Lung (tissue), 12 donors: ENCODE data around the gene TBC1D22A. TPM values are rescaled to one million over a fixed set of nuclear protein-coding genes. Genes with fewer than 3 reads are reported as not detected.

Experiments used
- ATAC-seq: fragments of 200-7000 bp; cut with Tn5 transposase; one replicate; pipeline ENCODE4 v1.9.1; 2020; ENCODE audit warnings: moderate number of reproducible peaks; ENCODE audit not compliant: insufficient read depth, low FRiP score
- DNase-seq, 3 donors: peaks; one replicate each; pipeline ENCODE4 v3.0.0-alpha.2; 2013 to 2017
- H3K27ac ChIP-seq, 2 donors: one replicate each; pipeline ENCODE4 v1.5.1; 2013; ENCODE audit warnings: mild to moderate bottlenecking in 2 of 2, moderate library complexity in 2 of 2, control low read depth in 1 of 2, inconsistent platforms in 1 of 2, low read depth in 1 of 2, low read length in 1 of 2
- H3K27me3 ChIP-seq, 3 donors: one replicate each; pipeline ENCODE4 v1.5.1; 2013; ENCODE audit warnings: low read length in 2 of 3; ENCODE audit not compliant: control insufficient read depth in 3 of 3, insufficient read depth in 3 of 3
- H3K36me3 ChIP-seq, 4 donors: one replicate each; pipeline ENCODE4 v1.5.1; 2013; ENCODE audit warnings: low read length in 4 of 4, mild to moderate bottlenecking in 1 of 4, moderate library complexity in 1 of 4; ENCODE audit not compliant: control insufficient read depth in 4 of 4, insufficient read depth in 4 of 4
- H3K4me1 ChIP-seq, 5 donors: one replicate each; pipeline ENCODE4 v1.5.1; 2013; ENCODE audit warnings: low read length in 5 of 5, mild to moderate bottlenecking in 2 of 5, moderate library complexity in 1 of 5; ENCODE audit not compliant: control insufficient read depth in 5 of 5, insufficient read depth in 5 of 5
- H3K4me3 ChIP-seq: one replicate; pipeline ENCODE4 v1.5.1; 2013; ENCODE audit warnings: mild to moderate bottlenecking, control low read depth, moderate library complexity
- H3K9ac ChIP-seq, 2 donors: one replicate each; pipeline ENCODE4 v1.5.1; 2013; ENCODE audit warnings: low read length in 2 of 2, control low read depth in 1 of 2; ENCODE audit not compliant: insufficient read depth in 1 of 2
- H3K9me3 ChIP-seq, 4 donors: one replicate each; pipeline ENCODE4 v1.5.1; 2013; ENCODE audit warnings: low read length in 3 of 4, mild to moderate bottlenecking in 1 of 4, moderate library complexity in 1 of 4; ENCODE audit not compliant: control insufficient read depth in 4 of 4, insufficient read depth in 3 of 4
- WGBS, 2 donors: extraction: QIAGEN DNeasy Blood & Tissue Kit; methylation state at CpG; one replicate each; pipeline ENCODE4 v1.1.7; 2013; 5-methylcytosine and 5-hydroxymethylcytosine counted together
- polyA plus RNA-seq, 2 donors: library from polyadenylated mRNA; stranded (reverse); fragments of 200-250 nt; gene quantifications; one replicate each; pipeline ENCODE4 v1.2.1, GENCODE V29; 2013
- total RNA-seq, 2 donors: library from RNA; depleted of rRNA in 1 of 2; stranded (reverse); fragments of >200 nt in 1 of 2; gene quantifications; one replicate each; pipeline ENCODE4 v1.2.1, GENCODE V29; 2014 to 2021
- TF ChIP-seq, protein P1 (sequence below): IDR thresholded peaks from 2 replicates; pipeline ENCODE4 v1.5.1; 2012; ENCODE audit warnings: mild to moderate bottlenecking; ENCODE audit errors: control extremely low read depth, extremely low read depth
- donor health status: control.
- donor health status: control.
- donor health status: Bipolar disorder and iron deficiency.
- donor health status: healthy.
- donor health status: DM: yes; HTN: yes; CAD: no.

Gene TBC1D22A
- total and polyA plus RNA-seq, 4 donors, result 20.2 to 38.4 (median 21.0) TPM

DNA sequence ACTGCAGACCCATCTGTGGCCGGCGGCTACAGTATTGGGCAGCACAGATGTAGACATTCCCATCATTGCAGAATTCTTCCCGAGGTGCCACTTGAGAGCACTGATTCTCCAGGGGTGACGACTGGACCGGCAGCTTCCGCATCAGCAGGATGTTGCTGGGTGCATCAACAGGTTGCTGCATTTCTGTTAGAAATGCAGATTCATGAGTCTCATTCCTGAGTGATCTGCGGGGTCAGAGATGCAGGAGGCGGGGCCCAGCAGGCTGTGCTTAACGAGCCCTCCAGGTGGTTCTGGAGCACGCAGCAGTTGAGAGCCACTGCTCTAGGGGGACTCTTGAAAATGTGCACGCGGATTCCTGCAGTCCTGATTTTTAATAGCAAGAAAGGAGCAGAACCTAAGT lies 321.8 kb downstream of the TBC1D22A start:
- TF ChIP-seq, protein P1, sequence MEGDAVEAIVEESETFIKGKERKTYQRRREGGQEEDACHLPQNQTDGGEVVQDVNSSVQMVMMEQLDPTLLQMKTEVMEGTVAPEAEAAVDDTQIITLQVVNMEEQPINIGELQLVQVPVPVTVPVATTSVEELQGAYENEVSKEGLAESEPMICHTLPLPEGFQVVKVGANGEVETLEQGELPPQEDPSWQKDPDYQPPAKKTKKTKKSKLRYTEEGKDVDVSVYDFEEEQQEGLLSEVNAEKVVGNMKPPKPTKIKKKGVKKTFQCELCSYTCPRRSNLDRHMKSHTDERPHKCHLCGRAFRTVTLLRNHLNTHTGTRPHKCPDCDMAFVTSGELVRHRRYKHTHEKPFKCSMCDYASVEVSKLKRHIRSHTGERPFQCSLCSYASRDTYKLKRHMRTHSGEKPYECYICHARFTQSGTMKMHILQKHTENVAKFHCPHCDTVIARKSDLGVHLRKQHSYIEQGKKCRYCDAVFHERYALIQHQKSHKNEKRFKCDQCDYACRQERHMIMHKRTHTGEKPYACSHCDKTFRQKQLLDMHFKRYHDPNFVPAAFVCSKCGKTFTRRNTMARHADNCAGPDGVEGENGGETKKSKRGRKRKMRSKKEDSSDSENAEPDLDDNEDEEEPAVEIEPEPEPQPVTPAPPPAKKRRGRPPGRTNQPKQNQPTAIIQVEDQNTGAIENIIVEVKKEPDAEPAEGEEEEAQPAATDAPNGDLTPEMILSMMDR, result no peak
- H3K4me3 ChIP-seq, result no peak overlapping the region
- peaks cover 0 to 1% (median 0%) of the 10 kb centered on the region in 5 donors for H3K4me1 ChIP-seq
- 80 to 88% methylated on average over 12 of the region's 12 CpGs for WGBS, 2 donors
- no peak for DNase-seq
- no peak overlapping the region for H3K9ac ChIP-seq
- peaks cover 0 to 4% (median 0%) of the 10 kb centered on the region in 4 donors for H3K9me3 ChIP-seq
- no peak for ATAC-seq
- no peaks in the 10 kb centered on the region for H3K36me3 ChIP-seq
- no peaks in the 10 kb centered on the region for H3K27me3 ChIP-seq
- H3K27ac ChIP-seq, result no peak overlapping the region

DNA sequence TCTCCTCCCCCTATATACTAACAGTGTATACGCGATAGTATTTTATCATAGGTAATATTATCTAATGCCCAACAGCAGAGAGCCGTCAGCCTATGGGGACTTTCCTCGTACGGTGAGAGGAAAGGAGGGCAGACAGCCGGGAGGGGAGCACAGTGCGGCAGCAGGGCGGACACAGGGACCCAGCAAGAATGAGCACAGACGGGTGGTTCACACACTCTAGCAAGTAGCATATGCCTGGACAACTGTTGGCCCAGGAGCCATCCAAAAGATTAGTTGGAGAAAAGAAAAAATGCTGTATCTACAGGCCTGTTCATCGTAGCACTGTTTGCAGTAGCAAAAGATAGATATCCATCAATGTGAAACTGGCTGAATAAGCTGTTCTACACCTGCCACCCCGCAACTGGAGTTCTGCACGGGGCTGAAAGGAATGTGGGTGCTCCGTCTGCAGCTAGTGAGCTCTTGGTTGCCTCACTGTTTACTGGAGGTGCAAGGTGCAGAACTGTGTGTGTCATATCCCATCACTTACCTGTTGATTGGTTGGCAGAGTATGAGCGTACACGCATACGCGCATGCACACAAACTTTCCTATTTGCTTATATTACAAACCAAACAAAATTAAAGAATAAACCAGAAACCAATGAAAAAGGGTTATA lies 324.3 kb downstream of the TBC1D22A start:
- WGBS, 2 donors, result 94 to 95% methylated on average over 17 of the region's 17 CpGs
- TF ChIP-seq, protein P1, result no peak

GRCh38 chr22:47088480-47089158 lies 326.2 kb downstream of the TBC1D22A start:
- Histone ChIP-seq H3K27ac (no peak overlapping the region), H3K36me3 (no peaks in the 10 kb centered on the region), H3K4me3 (no peak overlapping the region), H3K27me3 (no peaks in the 10 kb centered on the region), H3K4me1 (peaks cover 0 to 22% (median 3%) of the 10 kb centered on the region in 5 donors), H3K9me3 (no peaks in the 10 kb centered on the region), H3K9ac (no peak overlapping the region)
- TF ChIP-seq, protein P1, result no peak
- DNase-seq (no peak), ATAC-seq (no peak)
- WGBS, 2 donors, result 83 to 84% methylated on average over 11 of the region's 11 CpGs

More for the DNA sequence above, 324.3 kb downstream of the TBC1D22A start:
- Histone ChIP-seq H3K4me3 (no peak overlapping the region), H3K4me1 (peaks cover 0 to 18% (median 0%) of the 10 kb centered on the region in 5 donors), H3K9me3 (no peaks in the 10 kb centered on the region), H3K36me3 (no peaks in the 10 kb centered on the region), H3K9ac (no peak overlapping the region), H3K27me3 (no peaks in the 10 kb centered on the region), H3K27ac (no peak overlapping the region)
- DNase-seq, result no peak
- no peak for ATAC-seq
